Measurements from ENCODE around the gene CCDC120. TPM values are rescaled to one million over a fixed set of nuclear protein-coding genes. Genes with fewer than 3 reads are reported as not detected.

CCDC120 gene
- polyA plus RNA-seq, 1 experiment, result 0.83 TPM

DNA sequence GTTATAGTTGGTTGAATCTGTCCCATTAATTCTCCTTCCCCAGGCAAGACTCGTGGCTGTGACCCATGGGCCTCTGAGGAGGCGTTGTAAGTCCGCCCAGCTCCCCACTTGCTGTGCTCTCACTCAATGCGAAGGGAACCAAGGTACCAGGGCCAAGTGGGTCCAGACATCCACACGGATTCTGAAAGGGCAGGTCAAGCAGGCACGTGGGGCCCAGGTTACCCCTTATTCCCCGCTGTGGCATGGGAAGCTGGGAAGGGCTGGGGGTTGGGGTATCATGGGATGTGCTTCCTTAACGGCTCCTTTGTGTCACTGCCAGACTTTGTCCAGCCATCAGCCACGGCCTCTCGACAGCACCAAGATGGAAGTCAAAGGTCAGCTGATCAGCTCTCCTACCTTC, 3.1 kb downstream of the CCDC120 start:
- Histone ChIP-seq H3K4me3 (ENCODE audit: low read depth, low read length) (no peak overlapping the region), H3K27me3 (ENCODE audit: control insufficient read depth, insufficient read depth, low read length) (no peaks in the 10 kb centered on the region), H3K9me3 (ENCODE audit: control insufficient read depth, insufficient read depth, low read length) (no peaks in the 10 kb centered on the region), H3K27ac (ENCODE audit: low read depth, low read length) (no peak overlapping the region)
- TF ChIP-seq, protein P1, sequence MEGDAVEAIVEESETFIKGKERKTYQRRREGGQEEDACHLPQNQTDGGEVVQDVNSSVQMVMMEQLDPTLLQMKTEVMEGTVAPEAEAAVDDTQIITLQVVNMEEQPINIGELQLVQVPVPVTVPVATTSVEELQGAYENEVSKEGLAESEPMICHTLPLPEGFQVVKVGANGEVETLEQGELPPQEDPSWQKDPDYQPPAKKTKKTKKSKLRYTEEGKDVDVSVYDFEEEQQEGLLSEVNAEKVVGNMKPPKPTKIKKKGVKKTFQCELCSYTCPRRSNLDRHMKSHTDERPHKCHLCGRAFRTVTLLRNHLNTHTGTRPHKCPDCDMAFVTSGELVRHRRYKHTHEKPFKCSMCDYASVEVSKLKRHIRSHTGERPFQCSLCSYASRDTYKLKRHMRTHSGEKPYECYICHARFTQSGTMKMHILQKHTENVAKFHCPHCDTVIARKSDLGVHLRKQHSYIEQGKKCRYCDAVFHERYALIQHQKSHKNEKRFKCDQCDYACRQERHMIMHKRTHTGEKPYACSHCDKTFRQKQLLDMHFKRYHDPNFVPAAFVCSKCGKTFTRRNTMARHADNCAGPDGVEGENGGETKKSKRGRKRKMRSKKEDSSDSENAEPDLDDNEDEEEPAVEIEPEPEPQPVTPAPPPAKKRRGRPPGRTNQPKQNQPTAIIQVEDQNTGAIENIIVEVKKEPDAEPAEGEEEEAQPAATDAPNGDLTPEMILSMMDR (IDR thresholded peaks at IDR 0.05; ENCODE audit: low read depth, low read length), result no peak
- no peak for DNase-seq (ENCODE audit: low read depth, low spot score)
- CTCF ChIA-PET, result no interaction called here
- POLR2A ChIA-PET, result no interaction called here

DNA sequence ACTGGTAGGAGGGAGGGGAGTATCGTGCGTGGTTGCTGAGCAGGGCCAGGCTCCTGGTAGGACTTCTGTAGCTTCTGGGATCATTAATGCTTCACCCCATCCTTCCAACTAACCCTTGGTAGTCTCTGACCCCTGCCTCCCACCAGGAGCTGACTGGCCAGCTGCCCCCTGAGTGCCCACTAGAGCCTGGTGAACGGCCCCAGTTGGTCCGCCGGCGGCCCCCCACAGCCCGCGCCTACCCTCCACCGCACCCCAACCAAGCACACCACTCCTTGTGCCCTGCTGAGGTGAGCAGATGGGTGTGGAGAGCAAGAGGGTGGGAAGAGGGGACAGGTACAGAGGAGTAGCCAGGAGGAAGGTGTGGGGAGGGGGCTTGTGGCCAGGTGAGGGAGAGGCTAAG, 4.9 kb downstream of the CCDC120 start:
- DNase-seq (ENCODE audit: low read depth, low spot score), result no peak
- Histone ChIP-seq H3K27ac (ENCODE audit: low read depth, low read length) (no peak overlapping the region), H3K4me3 (ENCODE audit: low read depth, low read length) (no peak overlapping the region), H3K27me3 (ENCODE audit: control insufficient read depth, insufficient read depth, low read length) (no peaks in the 10 kb centered on the region), H3K9me3 (ENCODE audit: control insufficient read depth, insufficient read depth, low read length) (no peaks in the 10 kb centered on the region)
- POLR2A ChIA-PET, result no interaction called here
- TF ChIP-seq, protein P1 (IDR thresholded peaks at IDR 0.05; ENCODE audit: low read depth, low read length), result no peak
- CTCF ChIA-PET, result no interaction called here

DNA sequence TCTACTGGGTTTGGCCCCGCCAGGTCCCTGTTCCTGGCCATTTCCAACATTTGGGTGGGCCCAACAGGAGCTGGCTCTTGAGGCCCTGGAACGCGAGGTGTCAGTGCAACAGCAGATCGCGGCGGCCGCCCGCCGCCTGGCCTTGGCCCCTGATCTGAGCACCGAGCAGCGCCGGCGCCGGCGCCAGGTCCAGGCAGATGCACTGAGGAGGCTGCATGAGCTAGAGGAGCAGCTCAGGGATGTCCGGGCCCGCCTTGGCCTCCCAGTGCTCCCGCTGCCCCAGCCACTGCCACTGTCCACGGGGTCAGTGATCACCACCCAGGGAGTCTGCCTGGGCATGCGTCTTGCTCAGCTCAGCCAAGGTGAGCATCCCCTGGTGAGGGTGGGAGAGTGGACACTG, 5.5 kb downstream of the CCDC120 start:
- Histone ChIP-seq H3K4me3 (ENCODE audit: low read depth, low read length) (no peak overlapping the region), H3K9me3 (ENCODE audit: control insufficient read depth, insufficient read depth, low read length) (no peaks in the 10 kb centered on the region), H3K27me3 (ENCODE audit: control insufficient read depth, insufficient read depth, low read length) (no peaks in the 10 kb centered on the region), H3K27ac (ENCODE audit: low read depth, low read length) (no peak overlapping the region)
- no peak for DNase-seq (ENCODE audit: low read depth, low spot score)
- POLR2A ChIA-PET, result no interaction called here
- TF ChIP-seq, protein P1 (IDR thresholded peaks at IDR 0.05; ENCODE audit: low read depth, low read length), result no peak
- CTCF ChIA-PET, result no interaction called here

DNA sequence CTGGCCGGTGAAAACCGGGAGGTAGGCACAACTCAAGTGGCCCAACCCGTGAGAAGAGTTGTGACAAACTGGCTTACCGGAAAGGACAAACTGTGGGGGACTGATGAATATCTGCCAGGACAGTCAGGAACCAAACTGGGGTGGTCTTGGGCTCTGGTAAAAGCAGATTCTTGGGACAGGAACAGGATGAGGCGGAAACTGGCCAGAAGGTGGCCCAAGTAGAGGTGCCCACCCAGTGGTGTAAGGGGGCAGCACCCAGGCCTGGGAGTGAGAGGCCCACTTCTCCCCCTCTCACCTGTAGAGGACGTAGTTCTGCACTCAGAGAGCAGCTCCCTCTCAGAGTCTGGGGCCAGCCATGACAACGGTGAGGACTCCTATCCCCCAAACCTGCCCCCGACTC, 5.9 kb downstream of the CCDC120 start:
- Histone ChIP-seq H3K4me3 (ENCODE audit: low read depth, low read length) (no peak overlapping the region), H3K9me3 (ENCODE audit: control insufficient read depth, insufficient read depth, low read length) (no peaks in the 10 kb centered on the region), H3K27me3 (ENCODE audit: control insufficient read depth, insufficient read depth, low read length) (no peaks in the 10 kb centered on the region), H3K27ac (ENCODE audit: low read depth, low read length) (no peak overlapping the region)
- ChIA-PET CTCF (no interaction called here), POLR2A (no interaction called here)
- TF ChIP-seq, protein P1 (IDR thresholded peaks at IDR 0.05; ENCODE audit: low read depth, low read length), result no peak
- DNase-seq (ENCODE audit: low read depth, low spot score), result no peak

DNA sequence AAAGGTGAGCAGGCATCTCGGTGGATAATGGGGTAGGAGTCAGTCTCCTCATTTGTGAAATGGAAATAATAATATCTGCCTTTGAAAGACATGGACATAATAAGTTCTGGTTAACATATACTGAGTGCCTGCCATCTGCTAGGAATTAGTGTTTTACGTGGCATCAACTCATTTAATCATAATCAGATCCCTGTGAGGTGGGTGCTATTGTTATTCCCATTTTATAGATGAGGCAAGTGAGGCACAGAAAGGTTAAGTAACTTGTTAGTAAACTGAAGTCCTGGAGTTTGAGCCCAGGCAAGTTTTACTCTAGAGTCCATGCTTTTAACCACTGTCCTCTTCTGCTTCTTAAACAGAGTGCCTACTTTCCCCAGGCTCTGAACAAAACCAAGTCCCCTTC, 7.5 kb downstream of the CCDC120 start:
- H3K27ac ChIP-seq (ENCODE audit: low read depth, low read length), result no peak overlapping the region
- CTCF ChIA-PET, result no interaction called here
- DNase-seq (ENCODE audit: low read depth, low spot score), result no peak

More for the DNA sequence above, 7.5 kb downstream of the CCDC120 start:
- Histone ChIP-seq H3K9me3 (ENCODE audit: control insufficient read depth, insufficient read depth, low read length) (no peaks in the 10 kb centered on the region), H3K27me3 (ENCODE audit: control insufficient read depth, insufficient read depth, low read length) (no peaks in the 10 kb centered on the region), H3K4me3 (ENCODE audit: low read depth, low read length) (no peak overlapping the region)
- POLR2A ChIA-PET, result no interaction called here
- TF ChIP-seq, protein P1 (IDR thresholded peaks at IDR 0.05; ENCODE audit: low read depth, low read length), result no peak
